Activated T-helper 1 cell treated with anti-CD3 and anti-CD28 coated beads, Interleukin-12 subunit alpha, Interleukin-12 subunit beta, Interleukin-2, Interleukin-4 antibody, amounts not matched to agents 30 ng/mL and 10 ng/mL and 1 ng/mL, durations not matched to agents 14 hours and 24 hours and 36 hours (primary cell): ENCODE data around the gene CNKSR1. TPM values are rescaled to one million over a fixed set of nuclear protein-coding genes. Genes with fewer than 3 reads are reported as not detected.

Experiments
- DNase-seq: peaks from one replicate; pipeline ENCODE4 v3.0.0; 2021; ENCODE audit warnings: low spot score
- H3K27ac Mint-ChIP-seq: one replicate; pipeline ENCODE4 v1.8.0; 2021; ENCODE audit warnings: mild to moderate bottlenecking, mixed read lengths
- H3K27me3 Mint-ChIP-seq: one replicate; pipeline ENCODE4 v1.8.0; 2022; ENCODE audit warnings: mild to moderate bottlenecking, moderate library complexity, mixed read lengths; ENCODE audit not compliant: insufficient read depth
- H3K36me3 Mint-ChIP-seq: one replicate; pipeline ENCODE4 v1.8.0; 2021; ENCODE audit warnings: low read depth, mixed read lengths
- H3K4me1 Mint-ChIP-seq: one replicate; pipeline ENCODE4 v1.8.0; 2021; ENCODE audit warnings: low read depth, mixed read lengths
- H3K4me3 Mint-ChIP-seq: one replicate; pipeline ENCODE4 v1.8.0; 2021; ENCODE audit warnings: mild to moderate bottlenecking, moderate library complexity, mixed read lengths
- H3K9me3 Mint-ChIP-seq: one replicate; pipeline ENCODE4 v1.8.0; 2021; ENCODE audit warnings: mixed read lengths
- intact Hi-C: fragments of 100-400 bp; cut with micrococcal nuclease; formaldehyde crosslinking; loops from one replicate; pipeline ENCODE4 v1.15.1; 2024
- total RNA-seq: library from RNA; stranded (reverse); gene quantifications from 2 replicates; pipeline ENCODE4 v1.2.3, GENCODE V29; 2022

CNKSR1 gene
- total RNA-seq, 1 donor from 2014 or later = 4.2 TPM

GRCh38 chr1:26233903-26234643 lies 56.8 kb downstream of the CNKSR1 start, which contains the start of gene CEP85:
Gene CEP85, plus strand, starts transcription at chr1:26234200. Its CDS starts 5,584 bp downstream, at chr1:26239784.
- peak within 1 kb of the TSS; percentile 96 for H3K27ac Mint-ChIP-seq
- H3K4me1 Mint-ChIP-seq = peaks cover 43% of the 10 kb centered on the region
- peaks cover 4% of the 10 kb centered on the region for H3K27me3 Mint-ChIP-seq
- intact Hi-C loops = loop anchor here (1.0 to 5.0 kb wide), 13 partner anchors 9 to 758 kb away; partner anchors contain the start of genes CATSPER4, DHDDS, HMGN2 and PDIK1L
- DNase-seq = peak; percentile 98
- peaks cover 16% of the 10 kb centered on the region for H3K36me3 Mint-ChIP-seq
- H3K4me3 Mint-ChIP-seq = peak within 1 kb of the TSS; percentile 100
- no peaks in the 10 kb centered on the region for H3K9me3 Mint-ChIP-seq

DNA sequence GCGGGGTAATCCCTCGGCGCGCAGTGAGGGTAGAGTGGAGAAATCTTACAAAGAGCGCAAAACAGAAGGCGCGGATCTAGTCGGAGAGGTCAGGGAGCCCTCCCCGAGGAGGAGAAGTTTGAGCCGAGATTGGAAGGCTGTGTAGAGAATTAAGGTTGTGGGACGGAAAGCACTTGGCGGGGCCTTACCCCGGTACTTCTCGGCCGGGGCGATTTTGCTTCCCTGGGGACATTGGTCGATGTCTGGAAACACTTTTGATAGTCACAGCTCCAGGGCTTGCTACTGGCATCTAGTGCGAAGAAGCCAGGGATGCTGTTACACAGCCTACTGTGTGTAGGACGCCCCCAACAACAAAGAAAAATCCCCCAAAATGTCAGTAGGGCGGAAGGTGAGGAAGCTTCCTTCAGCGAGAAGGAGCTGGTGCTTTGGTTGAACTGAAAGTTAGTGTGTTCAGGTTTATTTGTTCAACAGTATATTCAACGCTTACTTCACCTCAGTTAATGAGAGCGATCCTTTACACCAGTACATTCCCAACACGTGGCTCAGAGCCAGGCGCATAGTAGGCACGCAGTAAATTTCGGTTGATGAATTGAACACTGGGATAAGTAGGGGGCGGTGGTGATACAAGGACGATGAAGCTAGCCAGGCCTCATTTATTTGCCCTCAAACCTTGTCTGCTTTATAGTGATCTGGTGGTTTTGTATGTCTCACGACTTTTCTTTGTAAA lies 57.5 kb downstream of the CNKSR1 start:
- peak overlapping the region; percentile 96 for H3K27ac Mint-ChIP-seq
- intact Hi-C loops = loop anchor here (1.0 to 5.0 kb wide), 13 partner anchors 10 to 757 kb away; partner anchors contain the start of genes CATSPER4, DHDDS, HMGN2 and PDIK1L

DNA sequence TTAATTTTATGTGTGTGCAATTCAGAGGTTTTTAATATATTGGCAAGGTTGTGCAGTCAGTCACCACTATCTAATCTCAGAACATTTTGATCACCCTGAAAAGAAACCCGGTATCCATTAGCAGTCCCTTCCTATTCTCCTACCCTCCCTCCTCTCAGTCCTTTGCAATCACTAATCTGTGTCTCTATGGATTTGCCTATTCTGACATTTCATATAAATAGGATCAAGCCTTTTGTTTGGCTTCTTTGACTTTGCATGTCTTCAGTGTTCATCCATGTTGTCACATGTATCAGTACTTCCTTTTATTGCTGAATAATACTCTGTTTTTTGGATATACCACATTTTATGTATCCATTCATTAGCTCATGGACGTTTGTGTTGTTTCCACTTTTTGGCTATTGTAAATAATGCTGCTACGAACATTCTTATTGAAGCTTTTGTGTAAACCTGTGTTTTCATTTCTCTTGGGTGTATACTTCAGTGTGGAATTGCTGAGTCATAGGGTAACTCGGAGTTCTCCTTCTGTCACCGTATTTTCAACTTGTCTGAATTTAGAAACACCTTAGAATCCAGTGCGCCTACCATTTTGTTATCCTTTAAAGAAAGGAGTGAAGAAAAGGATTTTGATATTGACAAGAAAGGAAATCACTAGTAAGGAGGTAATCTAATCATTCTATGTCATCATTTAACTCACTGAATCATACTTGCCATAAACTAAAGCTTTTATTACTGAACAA lies 60.1 kb downstream of the CNKSR1 start:
- intact Hi-C loops = no loop called here

More for the DNA sequence above, 57.5 kb downstream of the CNKSR1 start:
- Mint-ChIP-seq H3K4me1 (peaks cover 43% of the 10 kb centered on the region), H3K36me3 (peaks cover 20% of the 10 kb centered on the region), H3K4me3 (peak overlapping the region; percentile 100), H3K9me3 (no peaks in the 10 kb centered on the region), H3K27me3 (peaks cover 4% of the 10 kb centered on the region)
- no peak for DNase-seq

More for the DNA sequence above, 60.1 kb downstream of the CNKSR1 start:
- peaks cover 24% of the 10 kb centered on the region for H3K36me3 Mint-ChIP-seq
- peaks cover 43% of the 10 kb centered on the region for H3K4me1 Mint-ChIP-seq
- peak overlapping the region; percentile 16 for H3K4me3 Mint-ChIP-seq
- peaks cover 1% of the 10 kb centered on the region for H3K27me3 Mint-ChIP-seq
- DNase-seq = no peak
- peak overlapping the region; percentile 55 for H3K27ac Mint-ChIP-seq
- H3K9me3 Mint-ChIP-seq = no peaks in the 10 kb centered on the region

Other genes starting within 250 kb of the CNKSR1 start
- 8.0 and 9.0 TPM in 2 replicates for gene PAFAH2, start 179.4 kb upstream of the CNKSR1 start, total RNA-seq
- 0.05 TPM in 1 of 2 replicates, not detected in the other for gene EXTL1, start 155.7 kb upstream of the CNKSR1 start, total RNA-seq
- gene SLC30A2, start 131.4 kb upstream of the CNKSR1 start, total RNA-seq = not detected in 2 replicates
- gene TRIM63, start 109.9 kb upstream of the CNKSR1 start, total RNA-seq = not detected in 2 replicates
- gene PDIK1L, start 65.7 kb upstream of the CNKSR1 start, total RNA-seq = 15.5 and 18.9 TPM in 2 replicates
- gene FAM110D, start 18.4 kb upstream of the CNKSR1 start, total RNA-seq = 0.12 TPM in 1 of 2 replicates, not detected in the other
- not detected in 2 replicates for gene C1orf232, start 8.5 kb upstream of the CNKSR1 start, total RNA-seq
- 81.3 and 83.0 TPM in 2 replicates for gene ZNF593, start 7.6 kb upstream of the CNKSR1 start, total RNA-seq
- not detected in 2 replicates for gene ZNF593OS, start 5.7 kb upstream of the CNKSR1 start, total RNA-seq
- gene CATSPER4, start 13.1 kb downstream of the CNKSR1 start, total RNA-seq = not detected in 2 replicates
- gene CEP85, start 56.7 kb downstream of the CNKSR1 start, total RNA-seq = 37.0 and 37.1 TPM in 2 replicates
- 551 and 575 TPM in 2 replicates for gene SH3BGRL3, start 102.6 kb downstream of the CNKSR1 start, total RNA-seq
- gene UBXN11, start 129.1 kb downstream of the CNKSR1 start, total RNA-seq = 14.8 and 22.1 TPM in 2 replicates
- gene CD52, start 140.5 kb downstream of the CNKSR1 start, total RNA-seq = 394 and 411 TPM in 2 replicates
- 0.83 and 1.9 TPM in 2 replicates for gene CRYBG2, start 176.6 kb downstream of the CNKSR1 start, total RNA-seq
- gene ZNF683, start 195.3 kb downstream of the CNKSR1 start, total RNA-seq = not detected in 2 replicates
- not detected in 2 replicates for gene LIN28A, start 233.3 kb downstream of the CNKSR1 start, total RNA-seq